ENCODE data around the gene AMBRA1.
A peak's percentile ranks its signal among the peaks of the same experiment; 100 is the strongest.

Gene AMBRA1

GRCh38 chr11:46611526-46612304 is 17.9 kb upstream of the AMBRA1 start:
- DNase-seq (ENCODE audit: low spot score) = no peak
- no peak for TF ChIP-seq CTCF (IDR thresholded peaks at IDR 0.05; ENCODE audit: extremely low read depth, missing control alignments)

- DNase-seq (ENCODE audit: low spot score) = no peak
- no peak for TF ChIP-seq CTCF (IDR thresholded peaks at IDR 0.05; ENCODE audit: extremely low read depth, missing control alignments)
Measured at GRCh38 chr11:46609386-46609785, 15.6 kb upstream of the AMBRA1 start.

- no peak for TF ChIP-seq CTCF (IDR thresholded peaks at IDR 0.05; ENCODE audit: extremely low read depth, missing control alignments)
- no peak for DNase-seq (ENCODE audit: low spot score)
Measured at GRCh38 chr11:46607516-46607915, 13.7 kb upstream of the AMBRA1 start.

- TF ChIP-seq CTCF (IDR thresholded peaks at IDR 0.05; ENCODE audit: extremely low read depth, missing control alignments) = no peak
- no peak for DNase-seq (ENCODE audit: low spot score)
Measured at GRCh38 chr11:46604796-46605195, 11.0 kb upstream of the AMBRA1 start.

- DNase-seq (ENCODE audit: low spot score) = peak; percentile 53
- TF ChIP-seq CTCF (IDR thresholded peaks at IDR 0.05; ENCODE audit: extremely low read depth, missing control alignments) = no peak
Measured at GRCh38 chr11:46603704-46604308, 10.0 kb upstream of the AMBRA1 start.

GRCh38 chr11:46601129-46601528 is 7.3 kb upstream of the AMBRA1 start:
- DNase-seq (ENCODE audit: low spot score) = no peak
- no peak for TF ChIP-seq CTCF (IDR thresholded peaks at IDR 0.05; ENCODE audit: extremely low read depth, missing control alignments)

- no peak for DNase-seq (ENCODE audit: low spot score)
- no peak for TF ChIP-seq CTCF (IDR thresholded peaks at IDR 0.05; ENCODE audit: extremely low read depth, missing control alignments)
Measured at GRCh38 chr11:46600194-46600960, 6.6 kb upstream of the AMBRA1 start.
